Retinal pigment epithelial cell (primary cell): Measurements from ENCODE around the gene GABBR2.

Experiments used
- DNase-seq: peaks from one replicate; pipeline ENCODE4 v3.0.0-alpha.2; 2010; ENCODE audit warnings: low read depth
- H3K4me3 ChIP-seq: 2 replicates; pipeline ENCODE4 v1.5.1; 2011; ENCODE audit warnings: mild to moderate bottlenecking, low read length, control low read depth, moderate library complexity
- TF ChIP-seq, protein P1 (sequence below): conservative IDR thresholded peaks from 2 replicates; pipeline ENCODE4 v1.5.1; 2011; ENCODE audit warnings: low read depth, low read length, control low read depth, inconsistent platforms

Gene GABBR2

DNA sequence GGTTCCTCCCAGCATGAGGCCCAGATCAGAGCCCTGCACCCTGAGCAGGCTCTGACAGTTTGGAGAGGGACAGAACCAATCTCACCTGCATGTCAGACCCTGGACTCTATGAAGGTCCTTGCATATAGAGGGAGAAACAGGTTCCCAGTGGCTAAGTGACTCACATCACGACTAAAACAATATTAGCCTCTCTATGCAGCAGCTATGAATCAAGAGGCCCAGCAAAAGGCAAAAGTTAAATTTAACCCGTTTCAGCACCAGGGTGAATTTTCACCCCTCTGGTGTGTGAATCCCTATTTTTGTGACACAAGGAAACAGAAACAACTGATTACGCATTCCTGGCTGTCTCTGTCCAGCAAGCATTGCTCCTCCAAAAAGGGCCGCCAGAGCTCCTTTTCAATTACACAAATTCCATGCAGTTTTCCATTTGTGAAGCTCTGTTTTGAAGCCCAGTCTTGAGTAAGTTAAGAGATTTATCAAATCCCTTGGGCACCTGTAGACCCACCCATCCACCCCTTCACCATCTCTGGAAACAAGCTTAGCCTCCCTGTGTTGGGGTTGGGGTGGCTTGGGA lies 136.6 kb downstream of the GABBR2 start:
- TF ChIP-seq, protein P1, sequence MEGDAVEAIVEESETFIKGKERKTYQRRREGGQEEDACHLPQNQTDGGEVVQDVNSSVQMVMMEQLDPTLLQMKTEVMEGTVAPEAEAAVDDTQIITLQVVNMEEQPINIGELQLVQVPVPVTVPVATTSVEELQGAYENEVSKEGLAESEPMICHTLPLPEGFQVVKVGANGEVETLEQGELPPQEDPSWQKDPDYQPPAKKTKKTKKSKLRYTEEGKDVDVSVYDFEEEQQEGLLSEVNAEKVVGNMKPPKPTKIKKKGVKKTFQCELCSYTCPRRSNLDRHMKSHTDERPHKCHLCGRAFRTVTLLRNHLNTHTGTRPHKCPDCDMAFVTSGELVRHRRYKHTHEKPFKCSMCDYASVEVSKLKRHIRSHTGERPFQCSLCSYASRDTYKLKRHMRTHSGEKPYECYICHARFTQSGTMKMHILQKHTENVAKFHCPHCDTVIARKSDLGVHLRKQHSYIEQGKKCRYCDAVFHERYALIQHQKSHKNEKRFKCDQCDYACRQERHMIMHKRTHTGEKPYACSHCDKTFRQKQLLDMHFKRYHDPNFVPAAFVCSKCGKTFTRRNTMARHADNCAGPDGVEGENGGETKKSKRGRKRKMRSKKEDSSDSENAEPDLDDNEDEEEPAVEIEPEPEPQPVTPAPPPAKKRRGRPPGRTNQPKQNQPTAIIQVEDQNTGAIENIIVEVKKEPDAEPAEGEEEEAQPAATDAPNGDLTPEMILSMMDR = no peak
- no peak overlapping the region for H3K4me3 ChIP-seq
- DNase-seq = no peak

DNA sequence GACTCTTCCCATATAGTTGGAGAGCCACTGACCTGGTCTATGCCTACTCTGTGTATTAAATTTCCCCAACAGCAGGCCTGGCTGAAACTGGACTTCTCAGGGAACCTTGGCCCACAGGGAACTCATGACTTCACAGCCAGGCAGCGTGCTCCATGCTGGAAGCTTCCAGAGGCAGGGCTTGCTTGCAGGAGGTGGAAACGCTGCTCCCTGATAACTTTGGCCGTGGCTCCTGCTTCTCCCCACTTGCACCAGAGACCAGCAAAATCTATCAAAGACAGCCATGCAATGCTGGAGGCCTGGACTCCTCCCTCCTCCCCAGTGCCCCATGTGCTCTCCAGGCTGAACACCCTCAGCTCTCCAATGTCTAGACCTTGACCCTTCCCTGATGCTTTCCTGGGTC lies 137.1 kb downstream of the GABBR2 start:
- TF ChIP-seq, protein P1 = no peak
- DNase-seq = no peak
- H3K4me3 ChIP-seq = no peak overlapping the region

DNA sequence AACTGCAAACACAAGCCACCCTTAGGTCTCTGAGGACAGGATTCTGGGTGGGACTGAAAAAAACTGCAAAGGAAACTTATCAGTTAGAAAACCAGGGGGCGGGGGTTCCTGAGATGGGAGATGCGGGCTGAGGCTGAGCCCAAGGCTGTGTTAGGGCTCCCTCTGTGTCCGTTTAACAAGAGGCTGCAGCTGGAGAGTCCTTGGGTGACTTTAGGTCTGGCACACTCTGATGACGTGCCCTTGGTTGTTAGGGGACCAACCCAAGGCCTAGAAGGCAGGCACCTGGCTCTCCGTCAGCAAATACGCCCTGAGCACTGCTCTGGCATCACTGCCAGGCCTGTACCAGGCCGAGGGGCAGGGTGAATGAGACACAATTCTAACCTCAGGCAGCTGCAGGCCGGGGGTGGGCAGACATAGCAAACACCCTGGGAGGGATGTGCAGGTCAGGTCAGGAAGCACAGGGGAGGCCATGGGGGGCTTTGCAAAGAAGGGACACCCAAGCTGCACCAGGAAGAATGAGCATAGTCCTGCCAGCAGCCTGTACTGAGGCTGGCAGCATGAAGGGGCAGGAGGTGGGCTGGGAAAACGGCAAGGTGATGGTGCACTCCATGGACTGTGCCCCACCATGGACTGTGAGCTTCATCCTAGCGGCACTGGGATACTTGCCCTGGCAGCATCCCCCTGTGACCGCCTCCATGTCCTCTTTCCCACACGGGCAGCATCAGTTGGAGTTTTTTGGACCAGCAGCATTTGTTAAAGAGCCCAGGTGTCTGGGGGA lies 137.9 kb downstream of the GABBR2 start:
- no peak overlapping the region for H3K4me3 ChIP-seq
- TF ChIP-seq, protein P1 = no peak
- no peak for DNase-seq

DNA sequence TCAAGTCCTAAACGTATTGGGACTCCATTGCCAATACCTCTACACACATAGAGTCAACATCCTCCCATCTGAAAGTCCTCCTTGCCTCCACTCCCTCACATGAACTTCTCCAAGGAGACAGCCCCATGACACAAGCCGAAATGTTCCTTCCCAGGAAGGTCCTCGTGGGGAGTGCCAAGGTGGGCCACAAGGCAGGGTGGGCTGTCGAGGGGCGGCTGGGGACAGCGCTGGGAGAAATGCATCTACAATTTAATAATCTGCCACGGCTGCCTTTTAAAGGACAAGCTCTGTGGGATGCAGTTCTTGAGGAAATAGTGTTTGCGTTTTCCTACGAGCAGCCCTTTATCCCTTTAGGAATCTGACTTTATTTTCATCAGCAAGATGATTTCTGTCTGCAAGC lies 138.7 kb downstream of the GABBR2 start:
- TF ChIP-seq, protein P1 = no peak
- H3K4me3 ChIP-seq = no peak overlapping the region
- no peak for DNase-seq

DNA sequence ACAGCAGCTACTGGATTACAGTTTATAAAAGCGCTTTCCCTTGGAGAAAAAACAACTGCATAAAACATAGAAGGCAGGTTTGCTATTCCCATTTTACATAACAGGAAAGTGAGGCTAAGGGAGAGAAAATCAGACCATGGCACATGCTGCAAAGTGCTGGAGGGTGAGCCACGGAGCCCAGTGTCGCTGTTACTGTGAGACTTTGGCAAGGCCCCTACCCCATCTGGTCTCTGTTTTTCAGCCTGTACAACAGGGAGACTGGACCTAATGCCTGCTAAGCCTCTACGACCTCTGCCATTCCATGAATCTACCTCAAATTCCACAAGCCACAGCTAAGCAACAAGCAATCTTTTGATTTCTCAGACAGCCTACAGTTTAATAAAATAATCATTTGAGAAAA lies 139.2 kb downstream of the GABBR2 start:
- H3K4me3 ChIP-seq = no peak overlapping the region
- TF ChIP-seq, protein P1 = no peak
- DNase-seq = no peak

DNA sequence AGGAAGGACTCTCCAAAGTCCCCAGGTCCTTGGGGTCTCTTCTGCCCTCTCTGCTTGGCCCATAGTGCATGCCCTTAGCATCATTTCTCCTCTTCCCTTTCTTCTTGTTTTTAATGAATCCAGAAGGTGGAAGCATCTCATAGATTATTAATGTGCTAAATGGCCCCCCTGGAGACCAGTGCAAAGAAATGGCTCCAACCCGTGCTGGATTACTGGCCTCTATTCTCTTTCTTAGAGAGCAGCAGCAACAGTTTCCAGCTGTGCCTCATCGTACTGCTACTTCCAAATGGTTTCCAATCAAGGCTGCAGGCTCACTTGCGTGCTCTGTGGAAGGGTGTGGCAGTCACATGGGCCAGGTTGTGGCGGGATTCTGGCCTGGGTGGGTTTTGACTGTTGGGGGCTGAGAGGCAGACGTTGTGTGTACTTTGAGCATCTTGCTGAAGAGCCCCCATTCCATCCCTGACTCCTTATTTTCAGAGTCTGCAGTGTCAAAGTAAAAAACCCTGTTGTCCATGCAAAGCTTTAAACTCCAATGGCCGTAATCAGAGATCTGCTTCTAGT lies 139.7 kb downstream of the GABBR2 start:
- TF ChIP-seq, protein P1 = no peak
- no peak for DNase-seq
- H3K4me3 ChIP-seq = no peak overlapping the region
